A673 (cell line): ENCODE results near the gene CAMK1D. TPM values are rescaled to one million over a fixed set of nuclear protein-coding genes. Genes with fewer than 3 reads are reported as not detected.
"Not testable (repeated sequence)": the region's sequence is repeated elsewhere in the genome, so short reads cannot be mapped to it uniquely, and the experiment has no call there.

ENCODE experiments used
- BruUV-seq: library from RNA; stranded (reverse); fragments of 400-500 nt; replicated peaks from 2 replicates; lab custom pipeline; 2021; lab: Mats Ljungman, UMichigan
- CTCF ChIA-PET: fragments of 300-600 bp; sonication (Branson Sonifier 250); formaldehyde crosslinking; loops from one replicate; lab custom pipeline; 2022; ENCODE audit warnings: antibody characterized with exemption; lab: Charles Lee
- POLR2A ChIA-PET: fragments of 300-600 bp; sonication (Branson Sonifier 250); formaldehyde crosslinking; loops from one replicate; lab custom pipeline; 2022; ENCODE audit warnings: antibody characterized with exemption; ENCODE audit not compliant: low non-redundant PET; lab: Charles Lee
- DNase-seq: peaks from one replicate; pipeline ENCODE4 v3.0.0-alpha.2; 2015; ENCODE audit warnings: low spot score
- H3K27ac ChIP-seq: fragments of 200-600 bp; sonication (generic); 2 replicates; pipeline ENCODE4 v1.5.1; 2016; ENCODE audit warnings: mixed run types, low read depth, mild to moderate bottlenecking, mixed read lengths, antibody characterized with exemption, low read length; ENCODE audit not compliant: poor library complexity, severe bottlenecking
- H3K27me3 ChIP-seq: fragments of 200-600 bp; sonication (generic); replicated peaks from 2 replicates; pipeline ENCODE4 v1.6.1; 2017; ENCODE audit warnings: mixed run types, low read depth, mild to moderate bottlenecking, mixed read lengths, antibody characterized with exemption, low read length; ENCODE audit not compliant: insufficient read depth, poor library complexity
- H3K36me3 ChIP-seq: fragments of 200-600 bp; sonication (generic); 2 replicates; pipeline ENCODE4 v1.6.1; 2016; ENCODE audit warnings: mixed run types, mild to moderate bottlenecking, mixed read lengths, antibody characterized with exemption, low read length; ENCODE audit not compliant: insufficient read depth, poor library complexity, severe bottlenecking
- H3K4me1 ChIP-seq: fragments of 200-600 bp; sonication (generic); 2 replicates; pipeline ENCODE4 v1.6.1; 2017; ENCODE audit warnings: mixed run types, mild to moderate bottlenecking, mixed read lengths, antibody characterized with exemption, low read length; ENCODE audit not compliant: insufficient read depth, poor library complexity, severe bottlenecking
- H3K4me3 ChIP-seq: fragments of 200-600 bp; sonication (generic); 2 replicates; pipeline ENCODE4 v1.5.1; 2016; ENCODE audit warnings: low read depth, mixed run types, mild to moderate bottlenecking, mixed read lengths, low read length; ENCODE audit not compliant: poor library complexity, severe bottlenecking
- H3K9me3 ChIP-seq: fragments of 200-600 bp; sonication (generic); 2 replicates; pipeline ENCODE4 v1.6.1; 2016; ENCODE audit warnings: mixed run types, low read depth, mild to moderate bottlenecking, mixed read lengths, antibody characterized with exemption, low read length; ENCODE audit not compliant: poor library complexity, severe bottlenecking
- CTCF ChIP-seq: fragments of 300-800, 200-600 bp; sonication (generic); conservative IDR thresholded peaks from 2 replicates; pipeline ENCODE4 v1.5.1; 2017; ENCODE audit warnings: low read depth, mild to moderate bottlenecking, antibody characterized with exemption, low read length, moderate library complexity, mixed read lengths
- EZH2 ChIP-seq: fragments of 200-600 bp; sonication (generic); IDR thresholded peaks from 2 replicates; pipeline ENCODE4 v1.6.1; 2017; ENCODE audit warnings: borderline replicate concordance, low read depth, mild to moderate bottlenecking, mixed read lengths, antibody characterized with exemption, low read length; ENCODE audit not compliant: poor library complexity, severe bottlenecking
- intact Hi-C: fragments of 100-400 bp; cut with micrococcal nuclease; formaldehyde crosslinking; loops from one replicate; pipeline ENCODE4 v1.10.0; 2022; ENCODE audit not compliant: unreplicated experiment
- total RNA-seq: library from RNA; stranded (reverse); gene quantifications from 2 replicates; pipeline ENCODE4 v1.2.3, GENCODE V29; 2021

The CAMK1D gene
- total RNA-seq, 1 experiment from 2014 or later, result 23.7 TPM

GRCh38 chr10:12862459-12862858, 513.1 kb downstream of the CAMK1D start:
- Histone ChIP-seq H3K4me3 (no peak overlapping the region), H3K36me3 (no peaks in the 10 kb centered on the region), H3K27me3 (no peaks in the 10 kb centered on the region), H3K9me3 (no peaks in the 10 kb centered on the region), H3K4me1 (no peaks in the 10 kb centered on the region), H3K27ac (no peak overlapping the region)
- ChIA-PET CTCF (no interaction called here), POLR2A (no interaction called here)
- intact Hi-C loops, result no loop called here
- BruUV-seq, result no TSS peak
- no peak for DNase-seq
- TF ChIP-seq CTCF, result no peak
- TF ChIP-seq EZH2, result no peak

- H3K9me3 ChIP-seq, H3K4me3 ChIP-seq, H3K36me3 ChIP-seq, H3K27me3 ChIP-seq, intact Hi-C loops, H3K4me1 ChIP-seq, DNase-seq, POLR2A ChIA-PET, CTCF ChIA-PET, H3K27ac ChIP-seq, BruUV-seq: not testable (repeated sequence)
Measured at GRCh38 chr10:12865515-12865914, 516.2 kb downstream of the CAMK1D start.

GRCh38 chr10:12868229-12868628, 518.9 kb downstream of the CAMK1D start:
- Histone ChIP-seq H3K4me3 (no peak overlapping the region), H3K4me1 (no peaks in the 10 kb centered on the region), H3K9me3 (no peaks in the 10 kb centered on the region), H3K27ac (no peak overlapping the region), H3K27me3 (no peaks in the 10 kb centered on the region), H3K36me3 (no peaks in the 10 kb centered on the region)
- ChIA-PET POLR2A (no interaction called here), CTCF (no interaction called here)
- BruUV-seq, result no TSS peak
- no peak for DNase-seq
- TF ChIP-seq EZH2 (no peak), CTCF (no peak)
- intact Hi-C loops, result no loop called here

GRCh38 chr10:12869427-12869826, 520.1 kb downstream of the CAMK1D start:
- no TSS peak for BruUV-seq
- CTCF ChIA-PET, result no interaction called here
- no peak overlapping the region for H3K27ac ChIP-seq

More at GRCh38 chr10:12869427-12869826, 520.1 kb downstream of the CAMK1D start:
- Histone ChIP-seq H3K4me3 (no peak overlapping the region), H3K27me3 (no peaks in the 10 kb centered on the region), H3K4me1 (no peaks in the 10 kb centered on the region), H3K36me3 (no peaks in the 10 kb centered on the region), H3K9me3 (no peaks in the 10 kb centered on the region)
- POLR2A ChIA-PET, result no interaction called here
- DNase-seq, result no peak
- intact Hi-C loops, result no loop called here
- TF ChIP-seq CTCF, result no peak
- TF ChIP-seq EZH2, result no peak
